Right kidney (tissue), 1 donor: ENCODE measurements around the gene DOCK4.
A peak's percentile ranks its signal among the peaks of the same experiment; 100 is the strongest.

Experiments used
- DNase-seq: peaks from one replicate; pipeline ENCODE4 v3.0.0-alpha.2; 2016

DOCK4 gene

DNA sequence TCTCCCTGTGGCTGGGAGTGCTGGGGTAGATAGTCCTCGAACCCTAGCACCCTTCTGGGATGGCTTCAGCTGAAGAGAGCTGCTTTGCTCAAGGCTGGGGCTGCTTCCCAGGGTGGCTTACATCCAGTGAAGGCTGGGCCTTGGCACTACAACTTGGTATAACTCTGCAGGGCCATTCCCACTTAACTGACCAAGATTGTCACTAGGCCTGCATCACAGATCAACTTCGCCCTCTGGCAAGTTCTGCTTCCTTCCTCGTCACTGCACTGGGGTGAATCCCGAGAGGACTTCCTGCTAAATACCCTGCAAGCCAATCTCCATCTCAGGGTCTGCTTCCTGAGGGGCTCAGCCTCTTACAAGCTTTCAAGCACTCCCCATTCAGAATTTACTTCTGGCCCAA, 195.2 kb downstream of the DOCK4 start:
- DNase-seq: no peak

DNA sequence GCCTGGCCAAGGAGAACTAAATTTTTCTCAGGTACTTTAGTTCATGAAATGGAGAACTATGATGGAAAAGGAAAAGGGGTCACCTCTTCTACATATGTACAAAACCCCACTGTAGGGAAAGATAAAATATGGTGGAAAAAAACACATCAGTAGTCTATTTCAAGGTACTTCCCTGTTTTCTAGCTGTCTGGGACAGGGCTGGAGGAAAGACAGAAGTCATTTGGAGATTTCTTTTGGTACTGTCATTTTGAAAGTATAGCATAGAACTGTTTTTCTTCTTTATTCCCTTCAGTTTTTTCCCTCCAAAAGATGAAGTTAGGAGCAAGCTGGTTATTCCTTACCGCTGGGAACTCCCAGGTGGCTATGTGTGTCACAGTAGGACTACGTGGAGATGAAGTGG, 196.1 kb downstream of the DOCK4 start:
- no peak for DNase-seq

DNA sequence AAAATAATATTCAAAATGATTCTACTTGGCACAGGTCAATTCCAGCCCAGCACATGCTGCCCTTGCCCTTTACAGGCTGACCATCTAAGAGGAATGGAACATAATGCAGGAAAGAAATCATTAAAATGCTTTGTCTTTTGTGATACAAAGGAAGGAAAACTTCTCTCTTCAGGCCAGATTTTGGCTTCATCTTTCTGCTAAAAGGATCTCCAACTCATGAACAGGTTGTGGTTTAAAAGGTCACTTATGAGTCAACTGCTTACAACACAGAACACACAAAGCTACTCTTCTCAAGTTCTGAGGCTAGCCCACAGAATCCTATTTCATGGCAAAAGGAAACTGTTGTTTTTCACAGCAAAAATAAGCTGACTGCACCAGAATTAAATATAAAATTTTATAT, 197.1 kb downstream of the DOCK4 start:
- DNase-seq: no peak

DNA sequence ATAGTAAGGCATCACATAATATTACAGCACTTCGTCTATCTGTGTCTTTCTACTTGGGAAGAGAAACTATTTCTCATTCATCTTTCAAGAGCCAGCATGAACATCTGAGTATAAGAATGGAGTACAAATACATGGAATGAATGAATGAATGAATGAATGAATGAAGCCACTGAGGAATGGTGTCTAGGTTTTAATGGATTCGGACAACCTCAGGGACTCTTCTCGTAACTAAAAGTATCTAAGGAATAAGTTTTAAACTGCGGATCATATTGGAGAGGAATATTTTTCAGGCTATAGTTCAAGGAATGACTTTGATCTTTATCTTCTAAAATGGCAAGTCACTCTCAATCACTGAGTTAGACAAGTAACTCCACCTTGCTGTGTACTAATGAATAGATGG, 199.0 kb downstream of the DOCK4 start:
- DNase-seq: no peak

DNA sequence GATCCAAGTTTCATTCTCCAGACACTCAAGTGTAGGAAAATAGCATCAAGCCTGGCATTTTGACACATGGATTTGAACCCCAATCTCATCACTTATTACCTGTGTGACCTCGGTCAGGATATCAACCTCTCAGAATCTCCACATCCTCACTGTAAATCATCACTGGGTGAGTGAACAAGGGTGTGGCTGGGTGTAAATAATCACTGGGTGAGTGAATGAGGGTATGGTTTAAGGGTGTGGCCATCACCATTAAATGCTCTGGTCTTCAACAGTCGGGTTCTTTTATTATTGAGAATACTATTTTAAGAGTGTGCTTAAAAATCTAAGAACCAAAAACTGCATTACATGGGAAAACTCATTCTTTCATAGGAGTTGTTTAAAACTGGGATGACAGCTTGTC, 200.1 kb downstream of the DOCK4 start:
- DNase-seq: no peak

DNA sequence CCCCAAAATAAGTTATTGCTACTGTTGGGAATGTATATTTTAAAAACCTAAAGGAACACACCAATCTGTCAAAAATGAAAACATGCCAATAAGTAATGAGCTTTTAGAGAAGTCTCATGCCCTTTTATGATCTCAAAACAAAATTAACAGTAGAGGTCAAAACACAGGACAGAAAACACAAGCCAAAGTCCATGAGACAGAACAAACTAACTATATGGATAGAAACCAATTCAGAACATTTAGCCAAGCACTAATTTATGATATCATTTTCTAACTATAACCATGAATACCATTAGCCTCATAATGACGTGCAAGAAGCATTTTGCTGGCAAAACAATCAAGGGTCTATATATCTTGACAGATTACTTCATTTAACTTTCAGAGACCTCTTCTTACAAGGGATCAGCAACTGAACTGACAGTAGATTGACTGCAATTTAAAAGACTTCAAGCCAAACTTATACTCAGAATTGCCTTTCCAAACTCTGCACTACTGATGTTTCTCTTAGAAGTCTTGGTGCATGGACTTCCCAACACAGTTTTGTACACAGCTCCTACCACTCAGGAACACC, 200.9 kb downstream of the DOCK4 start:
- DNase-seq: no peak

DNA sequence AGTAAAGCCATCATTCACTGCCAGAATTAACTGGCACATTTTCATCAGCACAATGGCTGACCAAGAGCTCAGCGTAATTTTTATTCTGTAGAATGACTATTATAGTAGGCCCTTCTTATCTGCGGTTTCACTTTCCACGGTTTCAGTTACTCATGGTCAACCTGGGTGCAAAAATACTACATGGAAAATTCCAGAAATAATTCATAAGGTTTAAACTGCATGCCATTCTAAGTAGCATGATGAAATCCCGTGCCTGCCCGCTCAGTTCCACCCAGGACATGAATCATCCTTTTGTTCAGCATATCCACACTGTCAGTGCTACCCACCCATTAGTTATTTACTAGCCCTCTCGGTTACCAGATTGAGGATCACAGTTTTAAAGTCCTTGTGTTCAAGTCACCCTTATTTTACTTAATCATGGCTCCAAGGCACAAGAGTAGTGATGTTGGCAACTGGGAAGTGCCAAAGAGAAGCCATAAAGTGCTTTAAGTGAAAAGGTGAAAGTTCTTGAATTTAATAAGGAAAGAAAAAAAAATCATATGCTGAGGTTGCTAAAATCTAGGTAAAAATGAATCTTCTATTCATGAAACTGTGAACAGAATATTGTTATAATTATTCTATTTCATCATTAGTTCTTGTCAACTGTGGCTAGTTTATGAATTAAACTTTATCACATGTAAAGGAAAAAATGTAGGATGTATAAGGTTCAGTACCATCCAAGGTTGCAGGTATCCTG, 204.9 kb downstream of the DOCK4 start:
- no peak for DNase-seq

DNA sequence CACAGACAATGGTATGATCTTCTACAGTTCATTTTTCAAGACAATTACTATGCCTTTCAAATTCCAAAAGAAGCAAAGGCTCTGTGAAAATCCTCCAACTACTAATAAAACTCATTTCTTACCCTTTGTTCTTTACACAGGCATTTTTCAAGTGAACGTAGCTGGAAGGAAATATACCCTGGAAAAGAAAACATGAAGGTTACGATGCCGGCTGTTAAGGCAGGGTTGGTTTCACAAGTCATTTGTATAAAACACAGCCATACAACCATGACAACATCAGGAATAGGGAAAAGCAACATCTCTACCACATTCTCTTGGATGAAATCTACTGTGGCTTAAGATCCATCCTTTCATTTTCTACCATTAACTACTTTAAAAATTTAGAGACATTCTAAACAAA, 207.9 kb downstream of the DOCK4 start:
- DNase-seq: no peak

DNA sequence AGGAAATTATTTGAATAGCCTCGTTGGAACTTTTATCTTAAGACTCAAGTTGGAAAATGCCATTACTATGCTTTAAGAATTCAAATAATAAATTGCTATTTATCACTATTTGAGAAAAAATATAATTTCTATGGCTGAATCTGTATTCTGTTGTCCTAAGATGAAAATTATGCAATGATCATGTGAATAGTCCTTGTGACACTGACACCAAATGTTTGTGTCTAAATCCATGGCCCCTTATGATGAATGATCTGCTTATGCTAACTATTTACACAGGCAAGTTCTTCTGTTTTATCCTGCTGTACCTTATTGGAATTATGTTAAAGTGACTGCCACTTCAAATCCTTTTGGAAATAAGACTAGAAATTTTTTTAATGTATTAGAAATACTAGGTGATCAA, 208.7 kb downstream of the DOCK4 start:
- no peak for DNase-seq

DNA sequence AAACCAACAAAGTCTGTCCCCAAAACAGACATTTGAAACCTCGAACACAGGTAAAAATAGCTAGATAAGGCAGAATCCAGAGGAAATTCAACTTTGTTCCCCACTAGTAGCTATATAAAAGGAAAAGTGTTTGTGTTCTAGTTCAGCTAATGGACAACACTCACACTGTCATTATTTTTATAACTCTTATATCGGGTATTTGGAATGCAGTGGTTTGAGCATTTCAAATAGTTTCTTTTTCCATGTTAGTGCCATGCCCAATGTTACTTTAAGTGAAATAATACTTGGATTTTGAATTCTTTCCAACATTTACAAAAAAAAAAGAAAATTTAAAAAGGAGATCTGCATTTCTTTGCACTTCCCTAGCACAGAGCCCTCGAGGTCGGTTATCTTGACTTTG, 213.6 kb downstream of the DOCK4 start:
- no peak for DNase-seq

DNA sequence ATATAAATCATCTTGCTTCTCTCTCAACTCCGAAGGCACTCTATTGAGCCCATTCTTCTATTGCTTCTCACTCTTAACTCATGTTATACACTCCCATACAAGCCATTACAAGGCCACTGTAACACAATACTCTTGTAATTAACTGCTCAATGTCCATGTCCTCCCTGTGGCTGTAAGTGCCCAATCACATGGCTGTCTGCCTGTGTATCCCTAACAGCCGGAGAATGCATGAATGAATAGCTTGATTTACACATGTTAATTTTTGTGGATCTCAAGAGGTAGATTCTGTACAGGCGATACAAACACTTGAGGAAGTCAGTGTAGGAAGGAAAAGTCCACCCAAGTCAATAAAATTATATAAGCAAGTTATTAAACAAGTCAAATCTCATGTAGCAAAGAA, 215.6 kb downstream of the DOCK4 start:
- DNase-seq: peak; percentile 34

DNA sequence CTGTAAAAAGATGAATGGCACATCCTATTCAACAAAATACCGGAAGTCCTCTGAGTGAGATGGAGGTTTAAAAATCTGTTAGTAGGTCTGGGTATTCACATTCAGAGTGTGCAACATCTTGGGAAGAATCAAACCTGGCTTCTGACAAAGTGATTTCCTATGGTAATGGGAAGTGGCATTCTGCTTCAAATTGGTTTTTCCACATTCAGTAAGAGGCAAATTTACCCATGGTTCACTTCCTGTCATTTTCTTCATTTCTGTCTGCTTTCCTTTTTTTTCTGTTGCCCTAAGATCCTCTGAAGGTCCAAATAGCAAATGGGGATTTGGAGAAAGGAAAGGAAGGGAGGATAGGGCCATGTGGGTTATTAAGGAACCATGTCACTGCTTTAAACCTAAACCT, 218.3 kb downstream of the DOCK4 start:
- DNase-seq: no peak

DNA sequence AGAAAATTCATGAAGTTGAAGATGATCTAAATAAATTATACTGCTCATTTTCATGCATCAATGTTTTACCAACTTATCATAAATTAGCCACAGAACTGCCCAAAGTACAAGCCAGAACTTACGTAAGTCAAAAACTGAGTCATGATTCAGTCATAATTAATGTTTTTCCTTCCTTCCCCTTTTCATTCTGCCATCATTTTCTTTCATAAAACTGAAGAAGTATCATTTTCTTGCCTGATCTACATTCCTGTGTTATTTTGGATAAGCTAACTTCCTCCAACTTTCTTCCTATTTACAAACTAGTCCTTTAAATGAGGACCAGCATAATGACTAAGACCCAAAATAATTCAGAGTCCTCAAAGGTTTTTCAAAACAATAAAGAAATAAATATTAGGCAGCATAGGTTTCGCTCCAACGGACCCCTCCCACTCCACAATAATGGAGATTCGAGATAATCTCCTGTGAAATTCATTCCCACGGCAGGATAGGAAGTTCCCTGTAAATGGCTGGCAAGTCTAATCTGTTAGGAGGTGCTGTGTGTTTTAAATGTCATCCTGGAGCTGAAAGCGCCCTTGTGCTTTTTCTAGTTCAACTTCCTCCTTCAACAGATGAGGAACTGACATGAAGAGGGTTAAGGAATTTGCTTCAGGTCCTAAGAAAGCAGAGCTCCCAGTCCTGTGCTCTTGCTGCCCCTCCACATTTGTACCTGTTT, 218.9 kb downstream of the DOCK4 start:
- DNase-seq: no peak

DNA sequence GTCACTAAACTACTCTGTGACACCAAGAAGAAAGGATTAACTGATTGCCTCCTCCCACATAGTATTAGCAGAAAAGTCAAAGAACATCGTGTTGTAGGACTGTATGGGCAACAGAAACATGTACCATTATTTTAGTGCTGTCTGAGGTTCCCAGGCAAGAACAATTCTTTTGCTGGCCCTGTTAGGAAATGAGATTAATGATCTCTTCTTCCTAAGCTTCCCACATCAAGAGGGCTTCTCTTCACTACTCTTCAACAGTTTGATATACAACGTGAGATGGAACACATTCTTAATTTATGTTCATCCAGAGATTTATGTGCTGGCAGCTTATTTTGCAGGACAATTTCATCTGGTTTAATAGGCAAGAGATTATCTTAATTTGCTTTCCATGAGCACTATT, 219.6 kb downstream of the DOCK4 start:
- DNase-seq: no peak

DNA sequence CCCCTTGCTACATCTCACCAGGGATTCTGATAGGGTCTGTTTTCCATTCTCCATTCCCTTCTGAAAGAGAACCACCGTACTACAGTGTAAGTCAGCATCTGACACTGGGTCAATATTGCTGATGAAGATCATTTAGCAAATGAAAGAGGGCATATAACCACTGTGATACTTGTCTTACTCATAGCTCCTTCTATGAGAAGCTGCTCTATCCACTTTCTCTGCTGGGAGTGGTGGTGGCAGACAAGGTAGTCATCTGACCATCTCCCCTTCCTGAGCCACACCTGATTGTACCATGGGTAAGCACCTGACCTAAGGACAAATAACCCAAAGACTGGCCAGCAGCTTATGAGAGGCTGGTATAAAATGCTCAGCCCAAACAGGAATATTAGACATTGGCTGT, 220.4 kb downstream of the DOCK4 start:
- DNase-seq: no peak

DNA sequence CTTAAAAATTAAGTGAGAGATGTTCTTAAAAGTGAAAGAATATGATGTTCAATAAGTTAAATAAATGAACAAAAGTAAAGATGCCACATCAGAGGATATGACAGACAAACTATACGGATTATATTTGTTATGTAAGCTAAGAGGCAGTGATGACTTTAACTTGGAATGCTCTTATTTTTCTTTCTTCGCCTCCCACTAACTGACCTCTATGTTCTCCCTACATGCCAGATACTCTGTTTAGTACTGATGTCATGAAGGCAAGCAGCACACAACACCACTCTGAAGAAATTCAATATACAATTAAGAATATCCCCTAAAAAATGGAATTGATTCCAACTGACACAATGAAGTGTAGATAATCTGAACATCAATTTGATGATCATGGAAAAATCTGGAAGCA, 223.4 kb downstream of the DOCK4 start:
- no peak for DNase-seq

DNA sequence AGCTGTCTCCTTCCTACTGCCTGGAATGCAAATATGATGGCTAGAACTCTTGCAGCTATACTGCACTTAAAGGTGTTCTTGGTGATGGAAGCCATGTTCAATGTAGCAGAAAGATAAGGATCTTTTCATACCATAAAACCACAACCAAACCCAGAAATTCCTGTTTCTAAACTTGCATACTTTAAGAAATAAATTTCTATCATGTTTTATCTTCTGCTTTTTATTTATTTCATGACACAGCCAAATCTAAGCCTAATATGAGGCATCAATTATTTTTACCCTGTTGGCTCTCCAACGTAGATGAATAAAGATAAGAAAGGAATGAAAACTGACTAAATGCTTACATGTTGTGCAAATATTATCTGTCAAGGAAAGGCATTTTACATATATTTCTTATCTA, 224.1 kb downstream of the DOCK4 start:
- DNase-seq: no peak

DNA sequence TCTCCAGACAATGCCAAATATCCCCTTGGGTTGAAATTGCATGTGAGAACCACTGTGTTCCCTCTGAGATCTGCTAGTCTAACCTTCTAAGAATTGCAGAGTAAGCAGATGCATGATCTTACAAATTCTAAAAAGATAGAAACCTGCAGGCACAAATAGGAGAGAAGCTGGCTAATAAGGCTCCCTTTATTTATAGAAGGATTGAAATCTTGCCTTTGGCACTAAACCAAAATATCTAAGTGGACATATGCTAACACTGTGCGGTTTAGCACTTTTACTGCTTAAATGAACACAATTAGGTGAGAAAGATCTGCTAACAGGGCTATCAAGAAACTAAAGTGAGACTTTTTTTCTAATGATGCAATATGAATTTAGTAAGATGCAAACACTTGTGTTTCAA, 225.5 kb downstream of the DOCK4 start:
- DNase-seq: no peak

DNA sequence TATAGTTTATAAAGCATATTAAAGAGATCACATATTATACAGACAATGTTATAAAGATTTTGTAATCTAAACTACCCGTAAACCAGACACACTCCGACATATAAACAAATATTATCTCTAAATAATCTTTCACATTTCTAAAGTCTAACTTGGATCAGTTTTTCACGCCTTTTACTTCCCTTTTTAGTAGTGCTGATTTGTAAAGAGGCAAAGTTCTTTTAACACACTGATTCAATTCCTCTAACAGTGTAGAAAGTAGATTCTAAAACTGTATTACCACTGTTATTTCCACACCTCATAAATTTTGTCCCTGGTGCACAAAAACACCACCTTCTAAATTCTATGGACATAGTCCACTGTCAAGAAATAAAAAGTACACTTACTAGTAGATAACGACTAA, 230.9 kb downstream of the DOCK4 start:
- no peak for DNase-seq

DNA sequence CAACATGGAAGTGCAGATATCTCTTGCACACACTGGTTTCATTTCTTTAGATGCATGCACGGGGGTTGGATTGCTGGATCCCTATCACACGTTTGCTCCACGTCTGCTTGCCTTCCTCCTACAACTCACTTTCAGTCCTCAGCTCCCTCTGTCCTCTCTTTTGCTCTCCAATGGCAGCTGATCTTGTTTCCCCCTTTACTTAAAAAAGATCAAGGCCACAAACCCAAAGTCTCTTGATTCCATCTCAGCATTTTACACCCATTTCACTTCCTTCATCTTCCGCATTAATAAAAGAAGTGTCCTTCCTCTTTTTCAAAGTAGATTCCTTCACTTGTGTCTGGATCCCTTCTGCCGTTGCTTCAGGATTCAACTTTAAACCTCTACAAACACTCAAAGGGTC, 245.2 kb downstream of the DOCK4 start:
- DNase-seq: no peak

DNA sequence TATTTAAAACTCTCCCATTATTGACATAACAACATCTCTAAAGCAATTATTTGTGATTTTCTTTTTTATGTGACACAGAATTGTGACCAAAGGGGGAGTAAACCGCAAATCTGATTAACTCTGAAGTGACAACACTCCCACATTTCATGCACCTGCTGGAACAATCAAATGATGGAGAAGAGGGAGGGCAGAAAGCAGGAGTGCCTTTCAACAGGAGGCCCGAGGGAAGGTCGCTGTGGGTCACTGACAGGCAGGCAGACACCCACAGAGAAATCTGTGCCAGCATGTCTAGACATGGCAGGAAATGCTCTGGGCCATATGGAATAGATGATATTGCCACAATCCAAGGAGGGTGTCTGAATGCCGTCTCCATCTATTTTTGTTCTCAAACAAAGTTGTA, 247.3 kb downstream of the DOCK4 start:
- peak; percentile 29 for DNase-seq

DNA sequence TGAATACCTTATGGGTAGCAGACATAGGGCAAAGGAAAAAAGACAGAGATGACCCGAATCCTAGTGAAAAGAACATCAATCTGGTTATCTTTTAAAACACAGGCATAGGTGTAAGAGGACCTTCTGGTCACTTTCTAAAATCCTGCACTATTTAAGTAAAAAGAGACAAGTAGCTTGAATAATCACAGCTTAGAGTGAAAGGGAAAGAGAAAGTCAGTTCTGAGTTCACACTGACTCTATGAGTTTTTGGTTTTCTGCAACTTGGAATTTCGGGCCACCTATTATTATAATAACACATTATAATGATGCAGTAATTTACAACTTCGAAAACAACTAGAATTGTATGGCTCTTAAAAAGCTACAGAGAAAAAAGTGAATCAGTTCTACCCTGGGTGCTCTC, 247.8 kb downstream of the DOCK4 start:
- DNase-seq: no peak

DNA sequence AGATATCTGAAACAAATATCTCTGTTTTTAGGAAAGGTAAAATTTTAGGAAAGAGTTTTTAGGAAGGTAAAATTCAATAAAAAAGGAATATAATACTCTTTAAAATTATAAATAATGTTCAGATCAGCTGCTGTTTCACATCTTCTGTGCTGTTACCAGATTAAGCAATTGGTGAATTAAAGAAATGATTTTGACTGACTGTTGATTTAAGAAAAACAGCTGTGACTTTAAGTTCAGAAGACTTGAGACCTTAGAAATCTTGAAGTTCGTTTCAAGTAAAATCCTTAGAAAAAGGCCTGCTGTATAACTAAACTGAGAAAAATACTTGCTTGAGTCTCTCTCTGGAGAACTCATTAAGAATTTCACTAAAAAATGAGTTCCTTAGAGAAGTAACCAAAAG, 250.6 kb downstream of the DOCK4 start:
- DNase-seq: no peak
